NCI-H2029 (cell line): ENCODE measurements around the gene PRDM16.

Experiments
- DNase-seq: peaks from one replicate; lab custom pipeline; 2025; lab: John Stamatoyannopoulos, UW

PRDM16 gene

GRCh38 chr1:3415260-3416090, 346.5 kb downstream of the PRDM16 start:
- DNase-seq: no peak

- DNase-seq: no peak
Measured at GRCh38 chr1:3417082-3417739, 348.2 kb downstream of the PRDM16 start.

- DNase-seq: no peak
Measured at GRCh38 chr1:3417934-3418333, 348.9 kb downstream of the PRDM16 start.

- no peak for DNase-seq
Measured at GRCh38 chr1:3418600-3418999, 349.6 kb downstream of the PRDM16 start.

- no peak for DNase-seq
Measured at GRCh38 chr1:3419415-3420204, 350.6 kb downstream of the PRDM16 start.

DNA sequence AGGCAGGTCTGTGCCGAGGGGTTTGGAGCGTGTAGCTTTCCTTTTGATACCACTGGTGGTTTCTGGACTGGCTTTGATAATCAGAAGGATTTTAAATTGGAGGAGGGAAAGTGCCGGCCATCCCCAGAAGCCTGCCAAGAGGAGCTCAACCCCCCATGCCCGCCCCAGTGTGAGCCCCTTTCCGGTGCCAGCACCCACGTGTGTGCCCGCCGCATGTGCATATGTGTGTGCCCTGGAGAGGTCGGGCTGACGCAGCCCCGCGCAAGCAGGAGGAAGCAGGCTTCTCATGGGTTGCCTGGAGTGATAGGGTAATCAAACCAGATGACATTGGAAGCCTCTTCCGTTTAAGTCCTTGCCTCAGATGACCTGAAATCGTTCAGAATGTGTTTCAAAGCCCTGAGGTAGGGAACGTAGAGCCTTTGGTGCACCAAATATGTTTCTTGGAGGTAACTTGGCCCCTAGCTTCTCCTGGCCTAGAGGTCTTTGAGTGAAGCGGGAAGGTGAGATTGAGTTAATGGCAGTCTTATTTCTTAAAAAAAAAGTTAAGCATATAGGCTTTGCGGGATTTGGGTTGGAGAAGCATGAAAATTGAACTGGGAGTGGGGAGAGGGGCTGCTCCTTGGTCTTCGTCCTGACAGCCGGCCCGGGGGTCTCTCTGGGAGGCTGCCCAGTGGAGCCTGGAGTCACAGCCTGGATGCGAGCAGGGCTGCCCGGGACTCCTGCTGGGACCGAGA, 351.4 kb downstream of the PRDM16 start:
- no peak for DNase-seq

DNA sequence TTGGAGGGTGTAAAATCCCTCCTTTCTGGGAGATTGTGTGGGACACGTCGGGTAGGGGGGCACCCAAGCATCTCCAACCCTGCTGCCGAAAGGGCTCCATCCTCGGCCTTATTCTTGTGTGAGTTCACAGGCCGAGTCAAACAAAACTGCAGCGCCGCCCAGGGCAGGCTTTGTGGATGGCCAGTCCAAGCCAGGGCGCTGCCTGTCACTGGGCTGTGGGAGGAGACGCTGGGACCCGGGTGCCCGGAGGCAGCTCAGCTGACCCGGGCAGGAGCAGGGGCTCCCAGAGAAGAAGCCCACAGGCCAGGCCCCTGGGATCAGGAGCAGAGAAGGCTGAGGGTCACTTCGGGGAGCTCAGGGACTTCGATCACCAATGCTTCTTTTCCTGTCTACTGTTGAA, 353.6 kb downstream of the PRDM16 start:
- DNase-seq: no peak

GRCh38 chr1:3423245-3423829, 354.3 kb downstream of the PRDM16 start:
- DNase-seq: no peak

DNA sequence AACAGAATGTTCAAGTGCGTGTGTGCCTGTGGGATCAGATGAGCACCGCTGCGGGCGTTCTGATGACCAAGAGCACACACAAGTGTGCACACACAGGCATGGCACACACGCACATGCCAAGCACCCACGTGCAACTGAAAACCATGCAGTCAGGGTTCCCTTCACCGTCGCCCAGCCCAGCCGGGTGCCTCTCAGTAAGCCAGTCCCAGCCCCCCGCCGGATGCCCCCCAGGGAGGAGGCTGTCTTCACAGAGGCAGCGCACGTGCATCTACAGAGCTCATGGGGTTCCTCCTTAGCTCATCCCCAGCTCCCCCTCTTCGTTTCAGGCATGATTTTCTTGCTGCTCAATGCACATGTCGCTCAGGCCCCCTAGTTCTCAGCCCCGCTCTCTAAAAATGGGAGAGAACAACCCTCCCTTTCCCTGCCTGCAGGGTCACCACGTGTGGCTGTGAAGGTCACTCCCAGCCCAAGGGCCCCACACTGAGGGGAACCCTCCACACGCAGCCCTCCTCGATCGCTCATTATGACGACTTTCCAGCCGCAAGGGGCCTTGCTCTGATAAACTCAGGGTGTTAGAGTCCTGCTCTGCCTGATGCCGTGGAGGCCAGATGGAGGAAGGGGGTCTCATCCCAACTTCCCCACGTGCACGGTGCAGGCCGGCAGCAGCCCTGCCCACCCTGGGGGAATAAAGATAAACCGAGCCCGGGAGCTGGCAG, 355.1 kb downstream of the PRDM16 start:
- no peak for DNase-seq

GRCh38 chr1:3425486-3426215, 356.6 kb downstream of the PRDM16 start:
- DNase-seq: no peak

DNA sequence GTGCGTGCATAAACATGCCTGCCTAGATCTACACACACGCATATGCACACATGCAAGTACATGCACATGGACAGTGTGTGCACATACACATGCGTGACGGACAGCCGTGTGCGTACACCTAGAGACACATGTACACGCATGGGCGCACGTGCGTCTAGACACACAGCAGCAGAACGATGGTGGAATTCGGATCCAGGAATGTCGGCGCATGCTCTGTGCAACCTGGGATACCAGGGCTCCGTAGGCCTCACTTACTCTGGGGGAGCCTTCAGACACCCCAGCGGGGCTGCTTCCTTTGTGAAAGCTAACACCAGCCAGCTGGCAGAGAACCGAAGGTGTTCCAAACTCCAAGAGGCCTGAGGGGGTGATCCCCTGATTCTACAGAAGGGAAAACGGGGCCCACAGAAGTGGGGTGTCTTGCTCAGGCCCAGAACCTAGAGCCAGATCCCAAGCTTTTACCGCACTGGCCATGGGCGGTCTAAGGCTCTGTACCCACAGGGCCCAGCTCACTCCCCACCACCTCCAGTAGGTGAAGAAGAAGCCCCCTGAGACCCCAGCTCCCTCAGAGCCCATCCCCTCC, 358.0 kb downstream of the PRDM16 start:
- DNase-seq: no peak

DNA sequence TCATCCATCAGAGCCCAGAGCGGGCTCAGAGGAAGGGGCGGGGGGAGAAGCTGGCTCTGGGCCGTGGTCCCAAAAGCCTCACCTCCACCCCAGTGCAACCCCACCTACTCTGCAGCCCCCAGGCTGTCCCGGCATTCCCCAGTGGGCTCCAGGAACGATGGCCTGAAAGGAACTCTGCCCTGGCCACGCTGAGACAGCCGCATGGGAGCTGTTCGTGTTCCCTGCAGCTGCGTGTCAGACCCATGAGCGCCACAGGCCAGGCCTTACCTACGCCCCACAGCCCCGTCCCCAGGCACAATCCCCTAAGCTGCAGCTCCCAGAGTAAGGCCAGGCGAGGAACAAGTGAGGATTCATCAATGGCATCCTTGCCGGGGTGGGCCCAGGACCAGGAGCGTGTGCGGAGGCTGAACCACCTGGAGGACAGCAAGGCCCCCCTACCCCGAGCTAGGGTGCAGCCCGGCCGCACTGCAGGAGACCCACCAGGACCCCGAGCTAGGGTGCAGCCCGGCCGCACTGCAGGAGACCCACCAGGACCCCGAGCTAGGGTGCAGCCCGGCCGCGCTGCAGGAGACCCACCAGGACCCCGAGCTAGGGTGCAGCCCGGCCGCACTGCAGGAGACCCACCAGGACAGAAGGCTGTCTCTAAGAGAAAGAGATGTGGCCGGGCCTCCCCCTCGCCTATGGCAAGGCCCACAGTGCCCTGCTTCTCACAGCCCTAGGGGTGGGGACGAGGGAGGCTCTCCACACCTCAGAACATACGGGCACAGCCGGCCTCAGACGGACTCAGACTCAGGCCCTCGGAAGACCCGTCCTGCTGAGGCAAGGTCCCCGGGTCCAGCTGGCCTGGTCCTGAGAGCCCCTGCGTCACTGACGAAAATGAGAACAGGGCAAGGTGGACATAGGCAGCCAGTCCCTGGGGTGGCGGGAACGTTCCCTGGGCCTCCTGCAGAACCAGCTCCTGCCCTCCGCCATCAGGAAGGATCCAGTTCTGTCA, 359.0 kb downstream of the PRDM16 start:
- no peak for DNase-seq

GRCh38 chr1:3428899-3429298, 359.9 kb downstream of the PRDM16 start:
- no peak for DNase-seq

DNA sequence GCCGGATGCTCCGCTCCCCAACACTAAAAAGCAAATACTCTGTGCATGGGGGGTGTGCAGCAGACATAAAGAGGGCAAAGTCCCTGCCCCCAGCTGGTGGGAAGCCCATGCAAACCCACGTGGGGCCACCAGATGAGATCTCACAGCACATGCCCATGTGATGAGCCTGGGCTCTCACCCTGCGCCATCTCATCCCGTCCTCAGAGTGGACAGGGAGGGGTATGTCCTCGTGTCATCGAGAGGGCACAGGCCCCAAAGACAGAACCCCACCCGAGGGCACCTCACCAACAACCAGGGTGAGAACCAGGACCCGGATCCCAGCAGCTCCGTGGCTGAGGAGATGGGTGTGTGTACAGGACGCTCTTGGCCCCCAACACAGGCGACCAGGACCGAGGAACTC, 360.3 kb downstream of the PRDM16 start:
- no peak for DNase-seq

GRCh38 chr1:3429766-3430165, 360.8 kb downstream of the PRDM16 start:
- DNase-seq: no peak

- no peak for DNase-seq
Measured at GRCh38 chr1:3430406-3430805, 361.4 kb downstream of the PRDM16 start.

- no peak for DNase-seq
Measured at GRCh38 chr1:3430820-3431219, 361.8 kb downstream of the PRDM16 start.

DNA sequence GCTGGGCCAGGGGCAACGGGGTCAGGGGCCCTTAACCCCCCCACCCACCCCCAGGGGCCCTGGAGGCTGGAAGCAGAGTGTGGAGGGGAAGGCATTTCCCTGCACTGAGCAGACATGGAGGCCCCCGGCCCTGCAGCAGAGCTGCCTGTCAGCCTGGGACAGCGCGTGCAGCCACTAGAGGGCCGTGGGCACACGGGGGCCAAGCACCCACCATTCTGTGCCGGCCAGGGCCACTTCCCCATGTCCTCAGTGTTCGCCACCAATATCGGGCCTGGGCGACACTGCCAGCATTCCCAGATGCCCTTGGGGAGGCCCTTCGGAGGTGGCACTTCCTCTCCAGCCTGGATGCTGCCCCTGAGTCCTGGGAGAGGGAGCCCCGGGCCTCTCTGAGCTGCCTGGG, 362.3 kb downstream of the PRDM16 start:
- no peak for DNase-seq

DNA sequence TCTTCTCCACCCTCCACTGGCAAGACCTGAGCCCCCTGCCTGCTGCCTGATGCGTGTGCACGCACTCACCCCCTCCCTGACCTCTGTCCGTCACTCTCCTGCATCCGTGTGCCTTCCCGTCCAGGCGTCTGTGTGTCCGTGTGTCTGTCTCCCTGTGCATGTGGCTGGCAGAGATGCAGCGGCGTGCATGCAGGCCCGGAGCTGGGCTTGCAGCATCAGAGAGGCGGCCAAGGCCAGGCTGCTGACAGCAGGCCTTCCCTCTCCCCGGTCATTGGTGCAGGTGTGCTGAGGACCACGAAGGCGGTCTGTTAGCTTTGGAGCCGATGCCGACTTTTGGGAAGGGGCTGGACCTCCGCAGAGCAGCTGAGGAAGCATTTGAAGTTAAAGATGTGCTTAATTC, 362.7 kb downstream of the PRDM16 start:
- DNase-seq: no peak
